Posterior cingulate gyrus (tissue), 11 donors: Measurements from ENCODE around the gene C5orf15.
A peak's percentile ranks its signal among the peaks of the same experiment; 100 is the strongest.
"Not testable (repeated sequence)": the region's sequence is repeated elsewhere in the genome, so short reads cannot be mapped to it uniquely, and the experiment has no call there.

Source experiments
- DNase-seq, 10 donors: peaks; one replicate each; pipeline versions ENCODE4 v3.0.0 to v3.0.0-alpha.2; 2020 to 2021; ENCODE audit warnings: mixed read lengths in 3 of 10
- intact Hi-C: fragments of 100-400 bp; cut with DNase I; formaldehyde crosslinking; loops from one replicate; pipeline ENCODE4 v1.15.1; 2023

The C5orf15 gene

DNA sequence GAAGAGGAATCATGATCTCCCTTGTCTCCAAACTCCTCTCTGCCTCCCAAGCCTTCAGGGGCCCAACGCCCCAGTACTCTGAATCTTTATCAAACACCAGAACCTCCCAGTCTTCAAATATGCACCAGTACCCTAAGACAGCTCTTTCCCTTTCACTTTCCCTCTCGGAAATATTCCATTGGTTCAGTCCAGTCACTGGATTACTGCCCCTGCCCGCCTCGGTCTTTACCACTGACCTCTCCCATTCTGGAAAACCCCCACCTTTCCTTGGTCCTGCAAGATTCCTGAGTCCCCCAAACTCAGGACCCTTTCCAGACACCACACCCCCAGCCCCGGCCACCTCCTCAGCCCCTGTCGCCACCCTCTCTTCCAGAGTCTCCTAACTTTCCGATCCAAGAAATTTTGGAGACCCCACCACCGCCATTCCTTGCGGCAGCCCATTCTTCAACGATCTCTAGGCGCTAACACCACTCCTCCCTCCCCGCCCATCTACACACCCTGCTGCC is 674 bp downstream of the C5orf15 start:
- intact Hi-C loops = loop anchor here (2.0 kb wide), 1 partner anchor 37 kb away; the partner anchor contains the start of gene VDAC1
- DNase-seq = no peak

DNA sequence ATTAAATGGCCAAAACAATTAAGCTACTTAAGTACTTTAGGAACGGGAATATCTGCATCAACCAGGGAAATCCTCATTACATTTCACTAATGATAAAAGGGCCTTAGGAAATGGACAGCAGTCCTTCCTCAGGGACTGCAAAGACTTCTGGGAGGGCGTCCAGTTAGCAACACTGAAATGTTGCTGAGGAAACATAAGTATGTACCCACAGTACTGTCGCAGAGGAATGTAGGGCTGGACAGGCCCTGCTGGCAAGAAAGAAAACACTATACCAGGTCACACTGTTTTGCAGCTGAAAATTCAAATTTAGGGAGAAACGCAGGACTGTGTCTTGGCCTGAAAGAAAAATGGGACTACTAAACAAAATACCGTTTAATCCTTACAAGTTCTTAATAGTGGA is 1.3 kb downstream of the C5orf15 start:
- intact Hi-C loops = no loop called here
- DNase-seq = no peak

DNA sequence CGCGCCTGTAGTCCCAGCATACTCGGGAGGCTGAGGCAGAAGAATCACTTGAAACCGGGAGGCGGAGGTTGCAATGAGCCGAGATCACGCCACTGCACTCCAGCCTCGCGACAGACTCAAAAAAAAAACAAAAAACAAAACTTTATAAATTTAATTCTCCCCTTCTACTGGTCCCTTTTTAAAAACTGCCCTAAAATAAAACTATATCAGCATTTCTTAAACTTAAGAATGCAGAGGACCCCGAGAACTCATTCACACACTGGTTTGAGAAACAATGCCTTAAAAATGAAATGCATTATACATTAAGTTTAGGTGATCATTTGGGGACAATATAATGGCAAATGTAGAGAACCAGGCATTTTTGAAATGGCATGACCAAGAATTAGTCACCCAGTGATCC is 2.3 kb downstream of the C5orf15 start:
- intact Hi-C loops = no loop called here
- no peak for DNase-seq

- DNase-seq = no peak
These were observed 4.8 kb downstream of the C5orf15 start for GRCh38 chr5:133963493-133964128.

DNA sequence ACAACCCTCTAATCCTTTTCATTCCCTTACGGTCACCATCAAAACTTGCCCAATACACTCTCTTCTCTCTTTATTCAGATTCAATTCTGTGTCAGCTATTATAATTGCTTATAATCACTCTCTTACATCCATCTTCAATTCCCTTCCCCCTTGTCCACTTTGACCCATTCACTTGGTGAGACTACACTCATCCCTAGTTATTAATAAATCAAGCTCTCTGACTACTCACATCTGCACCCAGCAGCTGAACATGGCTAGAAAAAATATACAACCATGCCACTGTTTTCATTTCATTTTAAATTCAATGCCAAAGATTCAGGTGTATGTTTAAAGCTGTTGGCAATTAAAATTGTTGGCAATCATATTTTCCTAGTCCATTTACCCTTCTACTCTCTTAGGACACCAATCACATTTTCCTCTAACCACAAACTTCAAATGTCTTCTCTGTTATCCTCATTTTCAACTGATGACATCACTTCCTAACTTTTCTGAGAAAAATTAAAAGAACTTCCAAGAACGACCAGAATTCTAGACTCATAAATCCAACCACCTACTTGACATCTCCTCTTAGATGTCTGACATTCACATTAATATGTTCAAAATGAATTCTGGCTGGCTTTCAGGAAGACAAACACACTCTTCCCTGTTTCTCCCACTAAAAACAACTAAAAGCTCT is 5.5 kb downstream of the C5orf15 start:
- intact Hi-C loops = no loop called here
- DNase-seq = no peak

More at GRCh38 chr5:133963493-133964128, 4.8 kb downstream of the C5orf15 start:
- intact Hi-C loops = no loop called here

DNA sequence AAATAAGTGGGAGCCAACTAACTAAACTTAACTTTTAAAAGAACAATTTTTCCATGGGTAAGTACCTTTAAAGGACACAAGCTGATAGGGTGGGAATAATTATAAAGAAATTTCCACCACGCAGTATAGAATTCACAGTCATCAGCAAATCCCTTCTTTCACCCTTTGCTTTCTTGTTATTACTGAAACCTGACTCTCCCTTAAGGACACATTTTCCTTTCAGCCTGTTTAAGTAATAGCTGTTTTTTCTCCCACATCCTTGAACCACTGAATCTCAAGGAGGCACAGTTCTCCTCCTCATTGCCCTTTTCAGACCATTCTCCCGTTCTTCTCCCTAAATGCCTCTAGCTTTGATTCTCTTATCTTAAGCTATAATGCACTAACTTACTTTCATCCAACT is 6.3 kb downstream of the C5orf15 start:
- no peak for DNase-seq
- intact Hi-C loops = no loop called here

- no peak for DNase-seq
- intact Hi-C loops = no loop called here
These were observed 8.8 kb downstream of the C5orf15 start for GRCh38 chr5:133959643-133960042.

DNA sequence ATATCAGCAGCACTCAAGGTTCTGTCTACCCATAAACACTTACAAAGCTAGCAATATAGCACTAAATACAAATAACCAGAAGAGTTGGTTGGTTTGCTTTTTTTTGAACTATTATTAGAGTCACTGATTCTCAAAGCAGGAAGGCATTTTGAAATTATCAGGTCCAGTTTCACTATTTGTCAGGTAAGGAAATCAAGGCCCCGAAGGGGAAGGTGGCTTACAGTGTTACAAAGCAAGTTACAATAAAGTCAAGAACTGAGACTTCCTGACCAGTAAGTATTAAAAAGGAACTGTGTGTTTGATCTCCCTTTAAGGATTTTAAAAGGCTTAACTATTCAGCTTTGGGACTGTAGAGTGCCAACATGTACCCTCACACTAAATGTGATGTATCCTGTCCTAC is 10.8 kb downstream of the C5orf15 start:
- no peak for DNase-seq

GRCh38 chr5:133957080-133957479 is 11.3 kb downstream of the C5orf15 start:
- DNase-seq = no peak
- intact Hi-C loops = no loop called here

More for the DNA sequence above, 10.8 kb downstream of the C5orf15 start:
- intact Hi-C loops = no loop called here

DNA sequence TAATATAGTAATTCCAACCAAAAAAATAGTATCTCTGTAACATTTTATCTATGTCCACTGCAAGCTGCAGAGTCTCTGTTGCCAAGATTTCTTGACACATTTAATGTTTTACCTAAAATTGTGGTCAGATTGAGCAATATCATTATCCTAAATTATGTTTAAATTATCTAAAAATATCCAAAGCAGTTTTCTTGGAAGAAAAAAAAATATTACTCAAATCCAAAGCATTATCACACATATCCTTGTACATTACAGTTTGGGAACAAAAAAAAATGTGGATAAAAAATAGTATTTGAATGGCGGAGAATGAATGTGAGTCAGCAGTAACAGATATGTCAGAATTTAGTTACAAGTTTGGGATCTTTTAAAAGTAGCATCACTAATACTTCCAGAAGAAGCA is 12.2 kb downstream of the C5orf15 start:
- intact Hi-C loops, DNase-seq: not testable (repeated sequence)

GRCh38 chr5:133953568-133954145 is 14.8 kb downstream of the C5orf15 start:
- intact Hi-C loops = no loop called here
- DNase-seq = no peak

DNA sequence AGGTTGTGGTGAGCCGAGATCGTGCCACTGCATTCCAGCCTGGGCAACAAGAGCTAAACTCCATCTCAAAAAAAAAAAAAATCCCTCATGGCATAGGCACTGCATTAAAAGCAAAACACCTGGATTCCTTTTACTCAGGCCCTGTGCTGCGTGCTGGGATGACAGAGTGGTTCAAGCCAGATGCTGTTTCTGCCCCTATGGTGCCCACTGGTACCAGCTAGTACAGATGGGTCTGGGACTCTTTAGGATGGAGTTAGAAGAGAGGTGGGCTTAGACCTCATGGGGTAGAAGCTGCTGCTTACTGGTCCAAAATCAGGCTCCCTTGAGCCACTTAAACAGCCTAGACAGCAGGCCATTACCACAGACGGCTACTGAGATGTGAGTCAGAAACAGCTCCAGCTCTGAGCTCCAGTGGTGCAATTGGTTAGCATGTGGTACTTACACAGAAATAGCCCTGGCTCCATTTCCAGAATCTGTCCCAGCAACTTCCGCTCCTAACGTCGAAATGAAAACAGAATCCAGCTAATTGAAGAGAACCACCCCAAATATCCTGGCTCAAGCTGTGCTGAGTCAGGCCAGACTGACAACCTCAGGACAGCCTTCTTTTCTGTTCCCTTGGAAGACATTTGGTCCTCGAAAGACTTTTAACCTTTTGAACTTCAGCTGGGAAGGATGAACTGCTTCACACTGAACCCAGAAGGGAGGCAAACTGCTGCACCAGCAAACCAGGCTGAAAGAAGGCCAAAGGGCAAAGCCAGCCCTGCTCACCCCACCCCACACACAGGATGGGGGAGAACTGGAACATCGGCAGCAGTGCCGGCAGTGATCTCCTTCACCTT is 15.5 kb downstream of the C5orf15 start:
- DNase-seq = peak in 3 of 10 donors; percentile 17 to 38 (median 30)
- intact Hi-C loops = no loop called here

GRCh38 chr5:133950821-133951612 is 17.4 kb downstream of the C5orf15 start:
- intact Hi-C loops = no loop called here
- no peak for DNase-seq

GRCh38 chr5:133948721-133949120 is 19.7 kb downstream of the C5orf15 start:
- no peak for DNase-seq
- intact Hi-C loops = loop anchor here (10.0 kb wide), 1 partner anchor 834 kb away; no protein-coding TSS in a partner anchor

DNA sequence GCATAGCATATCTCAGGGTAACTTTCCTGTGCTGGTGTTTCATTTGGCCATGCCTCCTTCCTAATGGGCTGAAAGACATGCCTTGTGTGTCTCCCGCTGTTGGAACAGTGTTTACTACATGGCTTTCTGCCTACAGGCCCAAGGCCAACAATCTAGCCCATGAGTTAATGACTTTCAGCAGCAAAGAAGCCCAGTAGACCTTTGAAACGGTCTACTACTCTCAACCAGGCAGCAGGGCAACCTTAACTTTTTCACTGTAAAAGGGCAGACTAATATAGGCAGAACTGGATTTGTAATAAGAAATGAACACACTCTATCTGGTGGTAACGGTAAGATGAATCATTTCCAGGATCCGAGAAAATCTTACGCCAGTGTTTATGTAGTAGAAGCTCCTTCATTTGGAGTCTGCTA is 21.0 kb downstream of the C5orf15 start:
- intact Hi-C loops = loop anchor here (10.0 kb wide), 1 partner anchor 833 kb away; no protein-coding TSS in a partner anchor
- no peak for DNase-seq

- intact Hi-C loops = loop anchor here (10.0 kb wide), 1 partner anchor 831 kb away; no protein-coding TSS in a partner anchor
- no peak for DNase-seq
These were observed 22.9 kb downstream of the C5orf15 start for GRCh38 chr5:133945568-133945967.

- peak in 7 of 10 donors; percentile 42 to 90 (median 56) for DNase-seq
- intact Hi-C loops = loop anchor here (10.0 kb wide), 1 partner anchor 830 kb away; no protein-coding TSS in a partner anchor
These were observed 23.9 kb downstream of the C5orf15 start for GRCh38 chr5:133944263-133945185.

DNA sequence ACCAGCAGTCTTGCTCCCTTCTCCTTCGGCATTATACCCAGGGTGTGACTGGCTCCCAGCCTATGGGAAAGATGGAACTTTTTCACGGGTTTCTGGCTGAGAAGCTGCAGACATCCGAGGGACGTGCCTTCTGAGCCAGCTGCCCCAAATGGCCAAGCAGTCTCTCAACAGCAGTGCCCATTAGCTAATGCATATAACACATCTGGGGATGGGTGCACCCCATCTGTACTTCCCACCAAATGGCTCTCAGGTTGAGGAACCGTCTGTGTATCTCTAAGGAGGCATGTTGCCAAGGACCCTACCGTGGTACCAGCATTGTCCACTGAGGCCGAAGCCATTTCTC is 25.0 kb downstream of the C5orf15 start:
- no peak for DNase-seq
- intact Hi-C loops = loop anchor here (10.0 kb wide), 1 partner anchor 829 kb away; no protein-coding TSS in a partner anchor
